GM23338 (cell line): Measurements from ENCODE around the gene MT1B. TPM values are rescaled to one million over a fixed set of nuclear protein-coding genes. Genes with fewer than 3 reads are reported as not detected.

Experiments used
- ATAC-seq: fragments of 200-7000 bp; cut with Tn5 transposase; 3 replicates; pipeline ENCODE4 v1.9.1; 2020
- DNase-seq: peaks from one replicate; pipeline ENCODE4 v3.0.0-alpha.2; 2015; ENCODE audit warnings: low spot score
- H2AFZ ChIP-seq: fragments of 200-600 bp; sonication (generic); 2 replicates; pipeline ENCODE4 v1.8.0; 2016; ENCODE audit warnings: antibody characterized with exemption, mild to moderate bottlenecking, moderate library complexity
- H3F3A ChIP-seq: fragments of 200-600 bp; sonication (generic); replicated peaks from 2 replicates; pipeline ENCODE4 v1.8.0; 2017; ENCODE audit warnings: antibody characterized with exemption, mixed run types, low read depth
- H3K27ac ChIP-seq: fragments of 200-600 bp; sonication (generic); 2 replicates; pipeline ENCODE4 v1.6.1; 2016; ENCODE audit warnings: low read depth
- H3K27me3 ChIP-seq: fragments of 200-600 bp; sonication (generic); 2 replicates; pipeline ENCODE4 v1.8.0; 2016; ENCODE audit warnings: mild to moderate bottlenecking, mixed run types, moderate library complexity; ENCODE audit not compliant: insufficient read depth
- H3K36me3 ChIP-seq: fragments of 200-600 bp; sonication (generic); 2 replicates; pipeline ENCODE4 v1.8.0; 2016; ENCODE audit warnings: mild to moderate bottlenecking; ENCODE audit not compliant: insufficient read depth
- H3K4me1 ChIP-seq: fragments of 200-600 bp; sonication (generic); 2 replicates; pipeline ENCODE4 v1.8.0; 2016; ENCODE audit warnings: mild to moderate bottlenecking, moderate library complexity; ENCODE audit not compliant: insufficient read depth
- H3K4me2 ChIP-seq: fragments of 200-600 bp; sonication (generic); 2 replicates; pipeline ENCODE4 v1.7.1; 2017; ENCODE audit warnings: mixed run types
- H3K4me3 ChIP-seq: fragments of 200-600 bp; sonication (generic); 2 replicates; pipeline ENCODE4 v1.6.1; 2016; ENCODE audit warnings: mixed run types
- H3K79me2 ChIP-seq: fragments of 200-600 bp; sonication (generic); replicated peaks from 2 replicates; pipeline ENCODE4 v1.8.0; 2017; ENCODE audit warnings: mild to moderate bottlenecking; ENCODE audit not compliant: insufficient read depth
- H3K9me2 ChIP-seq: fragments of 200-600 bp; sonication (generic); 2 replicates; pipeline ENCODE4 v1.8.0; 2017; ENCODE audit not compliant: insufficient read depth
- H4K20me1 ChIP-seq: fragments of 200-600 bp; sonication (generic); replicated peaks from 2 replicates; pipeline ENCODE4 v1.8.0; 2017; ENCODE audit warnings: mild to moderate bottlenecking; ENCODE audit not compliant: insufficient read depth
- H3K27ac Mint-ChIP-seq: 2 replicates; pipeline ENCODE4 v1.8.0; 2020; ENCODE audit warnings: inconsistent platforms, mild to moderate bottlenecking, moderate library complexity, mixed read lengths
- H3K27me3 Mint-ChIP-seq: 3 replicates; pipeline ENCODE4 v1.8.0; 2022; ENCODE audit warnings: low read depth, mild to moderate bottlenecking, moderate library complexity, mixed read lengths, inconsistent platforms; ENCODE audit not compliant: insufficient read depth, poor library complexity
- H3K36me3 Mint-ChIP-seq: 3 replicates; pipeline ENCODE4 v1.8.0; 2021; ENCODE audit warnings: low read depth, mild to moderate bottlenecking, inconsistent platforms, moderate library complexity, mixed read lengths
- H3K4me1 Mint-ChIP-seq: 3 replicates; pipeline ENCODE4 v1.8.0; 2020; ENCODE audit warnings: mild to moderate bottlenecking, inconsistent platforms, mixed read lengths
- H3K4me3 Mint-ChIP-seq: 3 replicates; pipeline ENCODE4 v1.8.0; 2021; ENCODE audit warnings: moderate library complexity, mild to moderate bottlenecking, inconsistent platforms, mixed read lengths
- H3K9me3 Mint-ChIP-seq: 3 replicates; pipeline ENCODE4 v1.8.0; 2020; ENCODE audit warnings: moderate library complexity, mild to moderate bottlenecking, inconsistent platforms, mixed read lengths
- CREB1 ChIP-seq: fragments of 250-450 bp; sonication (Bioruptor Pico); IDR thresholded peaks from 2 replicates; pipeline ENCODE4 v1.5.0; 2020; ENCODE audit warnings: low read depth, mild to moderate bottlenecking, moderate library complexity
- EZH2phosphoT487 ChIP-seq: fragments of 200-600 bp; sonication (generic); IDR thresholded peaks from one replicate; pipeline ENCODE4 v1.8.1; 2018; ENCODE audit warnings: antibody characterized with exemption; ENCODE audit not compliant: unreplicated experiment
- JUNB ChIP-seq: IDR thresholded peaks from one replicate; pipeline ENCODE4 v1.6.1; 2016; ENCODE audit warnings: antibody characterized with exemption; ENCODE audit not compliant: unreplicated experiment
- NANOG ChIP-seq: IDR thresholded peaks from 2 replicates; pipeline ENCODE4 v1.6.1; 2016; ENCODE audit warnings: antibody characterized with exemption, borderline replicate concordance
- POLR2AphosphoS5 ChIP-seq: IDR thresholded peaks from 2 replicates; pipeline ENCODE4 v1.6.1; 2016; ENCODE audit warnings: antibody characterized with exemption, low read depth
- STAT1 ChIP-seq: IDR thresholded peaks from one replicate; pipeline ENCODE4 v1.6.1; 2016; ENCODE audit warnings: antibody characterized with exemption; ENCODE audit not compliant: unreplicated experiment
- ZNF114 ChIP-seq: fragments of 250-450 bp; sonication (Bioruptor Pico); IDR thresholded peaks from 2 replicates; pipeline ENCODE4 v1.5.0; 2020; ENCODE audit warnings: mild to moderate bottlenecking, moderate library complexity
- ZNF331 ChIP-seq: fragments of 250-450 bp; sonication (Bioruptor Pico); IDR thresholded peaks from 2 replicates; pipeline ENCODE4 v1.5.0; 2020; ENCODE audit warnings: low read depth, mild to moderate bottlenecking, moderate library complexity
- ZNF462 ChIP-seq: fragments of 250-450 bp; sonication (Bioruptor Pico); IDR thresholded peaks from 2 replicates; pipeline ENCODE4 v1.5.0; 2020; ENCODE audit warnings: mild to moderate bottlenecking, moderate library complexity
- polyA plus RNA-seq: library from polyadenylated mRNA; unstranded; fragments of >200 nt; fragmentation: Nextera tagmentation; extraction: Ambion mirVana; gene quantifications from 2 replicates; pipeline ENCODE4 v1.2.1, GENCODE V29; 2016
- total RNA-seq: library from RNA; depleted of rRNA; stranded (reverse); fragments of >200 nt; shearing (Covaris generic); gene quantifications from 2 replicates; pipeline ENCODE4 v1.2.3, GENCODE V29; 2014
- TF ChIP-seq, protein P1 (sequence below), 2 experiments: fragments of 200-600 bp in 1 of 2; sonication (generic) in 1 of 2; conservative IDR thresholded peaks; 2 replicates each; pipeline versions ENCODE4 v1.5.1 to v1.6.1; 2016 to 2017; ENCODE audit warnings: antibody characterized with exemption in 2 of 2, low read depth in 2 of 2, mild to moderate bottlenecking in 2 of 2, moderate library complexity in 1 of 2
- TF ChIP-seq, protein P2 (sequence below): IDR thresholded peaks from 2 replicates; pipeline ENCODE4 v1.6.1; 2016; ENCODE audit warnings: antibody characterized with exemption

Gene MT1B
- total and polyA plus RNA-seq, 2 experiments from 2014 or later = not detected

DNA sequence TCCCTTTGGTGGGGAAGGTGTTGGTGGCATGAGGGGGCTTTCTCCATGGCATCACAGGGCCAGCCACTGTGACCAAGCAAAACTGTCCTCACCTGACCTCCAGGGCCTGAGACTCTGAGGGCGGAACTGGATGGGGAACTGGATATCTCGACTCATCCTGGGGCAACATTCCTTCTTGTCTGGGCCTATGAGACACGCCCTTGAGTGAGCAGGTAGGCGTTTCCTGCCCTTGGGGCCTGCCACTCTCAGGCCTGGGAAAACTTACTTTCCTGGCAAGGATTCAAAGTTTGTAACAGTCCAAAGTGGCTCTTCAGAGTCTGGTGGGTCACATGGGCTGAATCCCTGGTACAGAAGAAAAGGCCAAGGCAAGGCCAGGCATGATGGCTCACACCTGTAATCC is 40.2 kb downstream of the MT1B start (continued):
- TF ChIP-seq ZNF462 (CRISPR knock-in tag) (no peak), STAT1 (no peak), ZNF331 (CRISPR knock-in tag) (no peak), EZH2phosphoT487 (no peak), CREB1 (CRISPR knock-in tag) (no peak), POLR2AphosphoS5 (no peak), NANOG (no peak)
- TF ChIP-seq, protein P1, sequence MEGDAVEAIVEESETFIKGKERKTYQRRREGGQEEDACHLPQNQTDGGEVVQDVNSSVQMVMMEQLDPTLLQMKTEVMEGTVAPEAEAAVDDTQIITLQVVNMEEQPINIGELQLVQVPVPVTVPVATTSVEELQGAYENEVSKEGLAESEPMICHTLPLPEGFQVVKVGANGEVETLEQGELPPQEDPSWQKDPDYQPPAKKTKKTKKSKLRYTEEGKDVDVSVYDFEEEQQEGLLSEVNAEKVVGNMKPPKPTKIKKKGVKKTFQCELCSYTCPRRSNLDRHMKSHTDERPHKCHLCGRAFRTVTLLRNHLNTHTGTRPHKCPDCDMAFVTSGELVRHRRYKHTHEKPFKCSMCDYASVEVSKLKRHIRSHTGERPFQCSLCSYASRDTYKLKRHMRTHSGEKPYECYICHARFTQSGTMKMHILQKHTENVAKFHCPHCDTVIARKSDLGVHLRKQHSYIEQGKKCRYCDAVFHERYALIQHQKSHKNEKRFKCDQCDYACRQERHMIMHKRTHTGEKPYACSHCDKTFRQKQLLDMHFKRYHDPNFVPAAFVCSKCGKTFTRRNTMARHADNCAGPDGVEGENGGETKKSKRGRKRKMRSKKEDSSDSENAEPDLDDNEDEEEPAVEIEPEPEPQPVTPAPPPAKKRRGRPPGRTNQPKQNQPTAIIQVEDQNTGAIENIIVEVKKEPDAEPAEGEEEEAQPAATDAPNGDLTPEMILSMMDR (conservative IDR thresholded peaks at IDR 0.05; ENCODE audit: low read depth in 2 of 2) = no peak

- TF ChIP-seq ZNF331 (CRISPR knock-in tag) = no peak
- no peak for TF ChIP-seq STAT1
- no peak for TF ChIP-seq ZNF114
- TF ChIP-seq CREB1 (CRISPR knock-in tag) = no peak
- TF ChIP-seq, protein P2, sequence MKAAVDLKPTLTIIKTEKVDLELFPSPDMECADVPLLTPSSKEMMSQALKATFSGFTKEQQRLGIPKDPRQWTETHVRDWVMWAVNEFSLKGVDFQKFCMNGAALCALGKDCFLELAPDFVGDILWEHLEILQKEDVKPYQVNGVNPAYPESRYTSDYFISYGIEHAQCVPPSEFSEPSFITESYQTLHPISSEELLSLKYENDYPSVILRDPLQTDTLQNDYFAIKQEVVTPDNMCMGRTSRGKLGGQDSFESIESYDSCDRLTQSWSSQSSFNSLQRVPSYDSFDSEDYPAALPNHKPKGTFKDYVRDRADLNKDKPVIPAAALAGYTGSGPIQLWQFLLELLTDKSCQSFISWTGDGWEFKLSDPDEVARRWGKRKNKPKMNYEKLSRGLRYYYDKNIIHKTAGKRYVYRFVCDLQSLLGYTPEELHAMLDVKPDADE = no peak
- TF ChIP-seq JUNB = no peak
- Mint-ChIP-seq H3K36me3 (peaks cover 3% of the 10 kb centered on the region; the same call in 1 of the 3 replicates), H3K27me3 (peaks cover 8% of the 10 kb centered on the region), H3K9me3 (peaks cover 17% of the 10 kb centered on the region), H3K4me1 (peaks cover 4% of the 10 kb centered on the region; the same call in 1 of the 3 replicates), H3K27ac (no peak overlapping the region), H3K4me3 (no peak overlapping the region)
- Histone ChIP-seq H2AFZ (no peak overlapping the region), H3K9me2 (no peaks in the 10 kb centered on the region), H3K79me2 (no peaks in the 10 kb centered on the region), H3K27me3 (no peaks in the 10 kb centered on the region), H3K4me3 (no peak overlapping the region), H3K27ac (no peak overlapping the region), H3F3A (no peaks in the 10 kb centered on the region), H3K4me2 (no peak overlapping the region), H3K36me3 (no peaks in the 10 kb centered on the region), H4K20me1 (no peaks in the 10 kb centered on the region), H3K4me1 (no peaks in the 10 kb centered on the region)
- no peak for DNase-seq
- ATAC-seq = no peak
Measured at GRCh38 chr16:56695246-56695645, 43.6 kb downstream of the MT1B start.
